ENCODE results near the gene GNAT1.

DNA sequence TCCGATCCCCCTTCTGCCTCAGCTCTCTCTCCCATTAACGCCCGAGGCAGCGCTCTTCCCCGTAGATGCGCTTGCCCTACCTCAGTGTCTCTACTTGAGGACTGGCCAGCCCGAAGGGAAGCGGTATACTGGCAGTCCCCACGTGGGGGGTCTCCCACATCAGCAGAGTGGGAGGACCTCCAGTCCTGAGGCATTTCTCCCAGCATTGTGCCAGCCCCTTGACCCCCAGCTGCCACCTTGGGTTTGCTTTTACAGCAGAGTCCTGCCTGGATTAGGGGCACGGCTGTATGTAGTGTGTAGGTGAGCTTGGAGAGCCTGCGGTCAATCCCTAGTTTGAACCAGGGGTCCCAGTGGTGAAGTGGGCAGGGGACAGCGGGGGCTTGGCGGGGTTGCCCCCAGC lies 35.5 kb upstream of the GNAT1 start:
- TF ChIP-seq TAF1 (IDR thresholded peaks at IDR 0.05; ENCODE audit: borderline replicate concordance, insufficient read depth, low read length) (no peak), POLR2AphosphoS5 (IDR thresholded peaks at IDR 0.05; ENCODE audit: low read depth, low read length) (no peak)
